GM18502 (cell line): ENCODE results near the gene CDK9.

Source experiments
- ATAC-seq: cut with Tn5 transposase; IDR thresholded peaks from one replicate; pipeline ENCODE4 v1.9.1; 2021; ENCODE audit warnings: mild to moderate bottlenecking; ENCODE audit not compliant: unreplicated experiment, poor library complexity

The CDK9 gene

DNA sequence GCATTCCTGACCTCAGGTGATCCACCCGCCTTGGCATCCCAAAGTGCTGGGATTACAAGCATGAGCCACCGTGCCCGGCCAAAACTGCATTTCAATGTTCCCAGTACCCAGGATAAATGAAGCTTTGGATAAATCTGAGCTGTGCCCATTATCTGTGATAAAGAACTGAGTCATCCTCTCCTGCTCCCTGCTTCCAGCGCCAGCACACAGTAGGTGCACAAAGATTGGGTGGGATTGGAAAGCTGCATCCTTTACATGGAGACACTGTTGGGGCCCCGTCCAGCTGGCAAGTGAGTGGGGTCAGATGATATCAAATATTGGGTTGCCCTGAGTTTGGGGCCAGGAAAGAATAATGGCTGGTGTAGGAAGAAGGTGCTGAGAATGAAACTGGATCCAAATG, 24.8 kb upstream of the CDK9 start:
- ATAC-seq = no peak

DNA sequence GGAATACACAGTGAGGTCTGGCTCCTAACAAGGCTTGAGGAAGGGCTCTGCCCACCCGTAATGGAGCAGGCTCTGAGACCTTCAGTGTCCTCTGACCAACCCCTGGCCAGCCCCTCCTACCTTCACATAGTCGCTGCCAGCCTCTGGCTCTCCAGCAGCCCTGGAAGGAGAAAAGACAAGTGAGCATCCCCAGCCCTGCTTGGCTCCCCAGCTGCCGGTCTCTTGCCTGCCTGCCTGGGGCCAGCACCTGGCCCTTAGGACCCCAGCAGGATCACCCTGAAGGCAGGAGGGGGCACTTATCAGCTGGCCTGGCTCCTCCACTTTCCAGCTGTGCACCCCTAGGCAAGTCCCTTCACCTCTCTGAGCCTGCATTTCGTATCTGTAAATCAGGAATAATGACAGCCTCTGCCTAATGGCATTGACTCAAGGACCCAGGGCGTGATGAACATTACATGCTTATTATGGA, 24.3 kb upstream of the CDK9 start:
- no peak for ATAC-seq

DNA sequence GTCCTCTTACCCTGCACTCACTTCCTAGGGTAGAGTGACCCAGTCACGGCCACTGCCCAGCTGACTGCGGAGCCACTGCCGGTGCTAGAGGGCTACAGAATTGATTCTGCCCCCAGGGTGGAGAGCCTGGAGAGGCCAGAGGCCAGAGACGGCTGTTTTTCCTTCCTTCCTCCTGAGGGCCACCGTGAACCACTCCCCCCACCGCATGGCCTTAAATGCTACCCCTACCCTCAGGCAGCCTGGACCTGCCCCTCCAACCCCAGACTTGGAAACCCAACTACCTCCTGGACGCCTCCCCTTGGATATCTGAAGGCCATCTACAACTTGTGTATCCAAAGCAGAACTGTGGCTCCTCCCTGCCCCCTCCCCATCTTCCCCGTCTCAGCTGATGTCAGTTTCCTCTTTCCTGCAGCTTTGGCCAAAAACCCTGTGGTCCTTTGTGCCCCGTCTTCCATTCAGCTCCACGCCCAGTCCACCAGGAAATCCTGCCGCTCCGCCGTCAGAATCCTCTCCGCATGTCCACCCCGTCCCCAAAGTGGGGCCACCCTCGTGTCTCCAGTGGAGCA, 23.6 kb upstream of the CDK9 start:
- no peak for ATAC-seq

DNA sequence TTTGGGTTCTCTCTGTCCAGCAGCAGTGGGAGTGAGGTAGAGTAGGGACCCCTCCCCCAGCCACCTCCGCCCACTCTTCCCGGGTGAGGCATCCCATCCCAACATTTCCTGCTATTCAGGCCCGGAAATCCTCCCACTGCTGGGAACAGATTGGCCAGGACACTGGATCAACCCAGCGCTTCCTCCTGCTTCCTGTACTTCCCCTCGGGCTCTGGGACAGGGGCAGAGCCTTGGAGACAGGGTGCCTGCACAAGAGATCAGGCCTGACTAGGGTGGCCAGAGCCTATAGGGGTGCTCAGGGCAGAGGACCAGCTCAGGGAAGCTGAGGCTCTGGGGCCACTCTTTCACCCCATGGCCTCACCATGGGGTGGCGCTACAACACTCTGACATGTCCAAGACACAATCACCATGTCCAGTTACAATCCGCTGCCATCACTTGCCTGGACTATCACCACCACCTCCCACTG, 21.9 kb upstream of the CDK9 start:
- no peak for ATAC-seq

DNA sequence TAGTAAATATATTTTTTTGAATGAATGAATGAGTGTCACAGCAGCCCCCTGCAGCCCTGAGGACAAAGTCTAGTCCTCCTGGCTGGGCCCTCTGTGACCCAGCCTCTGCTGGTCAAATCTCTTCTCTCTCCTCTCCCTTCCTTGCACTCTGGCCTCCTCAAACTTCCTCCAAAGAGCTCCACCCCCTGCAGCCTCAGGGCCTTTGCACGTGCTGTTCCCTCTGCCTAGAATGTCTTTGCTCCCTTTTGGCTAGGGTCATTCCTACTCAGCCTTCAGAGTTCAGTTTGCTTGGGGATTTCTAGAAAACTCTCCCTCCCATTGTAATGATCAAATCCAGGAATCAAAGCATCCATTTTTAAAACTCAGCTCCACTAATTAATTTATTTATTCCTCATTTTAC, 20.4 kb upstream of the CDK9 start:
- ATAC-seq = no peak

DNA sequence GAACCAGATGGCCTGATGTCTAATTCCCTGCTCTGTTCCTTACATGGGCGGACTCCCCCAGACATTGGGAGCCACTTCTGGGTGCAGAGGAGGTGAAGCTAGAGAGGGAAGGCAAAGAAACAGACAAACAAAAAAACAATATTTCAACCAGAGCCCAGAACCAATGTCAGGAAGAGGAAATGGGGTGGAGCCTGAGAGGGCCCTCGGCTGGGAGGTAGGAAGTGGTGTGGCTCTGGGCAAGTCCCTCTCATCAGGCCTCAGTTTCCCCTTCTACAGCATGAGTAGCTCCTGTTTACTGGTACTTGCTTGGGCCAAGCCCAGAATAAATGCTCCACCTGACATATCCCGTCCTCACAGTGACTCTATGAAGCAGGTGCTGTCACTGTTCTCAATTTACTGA, 18.4 kb upstream of the CDK9 start:
- no peak for ATAC-seq

DNA sequence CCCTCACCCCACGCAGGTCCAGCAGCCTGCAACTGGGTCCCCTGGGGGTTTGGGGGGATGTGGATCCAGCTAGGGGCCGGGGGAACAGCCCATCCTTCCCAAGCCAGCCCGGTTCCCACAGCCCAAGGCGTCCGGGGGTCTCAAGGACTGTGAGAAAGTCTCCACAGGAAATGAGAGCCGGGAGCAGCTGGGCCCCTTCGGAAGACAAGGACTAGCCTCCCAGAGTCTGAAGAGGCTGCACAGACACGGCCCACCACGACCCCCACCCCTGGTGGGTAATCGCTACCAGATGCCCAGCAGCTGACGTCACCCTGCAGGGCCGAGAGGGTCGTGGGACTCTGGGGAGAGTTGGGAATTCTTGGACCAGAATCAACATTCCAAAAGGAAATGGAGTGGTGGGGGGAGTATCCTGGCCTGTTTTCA, 17.9 kb upstream of the CDK9 start:
- ATAC-seq = no peak

DNA sequence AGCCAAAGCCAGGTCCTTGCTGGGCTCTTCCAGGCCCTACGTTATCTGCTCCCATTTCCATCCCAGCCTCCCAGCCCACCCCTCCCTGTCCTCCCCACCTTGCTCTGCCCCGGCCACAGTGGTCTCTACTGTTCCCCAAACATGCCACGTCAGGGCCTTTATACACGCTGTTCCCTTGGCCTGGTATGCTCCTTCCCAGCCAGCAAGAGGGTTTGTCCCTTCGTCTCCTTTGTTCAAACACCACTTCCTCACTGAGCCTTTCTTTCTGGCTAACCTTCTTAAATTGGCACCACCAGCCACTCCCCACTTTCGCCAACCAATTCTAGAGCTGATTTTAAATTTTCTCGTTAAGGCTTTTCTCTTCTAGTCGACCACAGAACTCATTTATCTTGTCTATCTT, 17.1 kb upstream of the CDK9 start:
- no peak for ATAC-seq

DNA sequence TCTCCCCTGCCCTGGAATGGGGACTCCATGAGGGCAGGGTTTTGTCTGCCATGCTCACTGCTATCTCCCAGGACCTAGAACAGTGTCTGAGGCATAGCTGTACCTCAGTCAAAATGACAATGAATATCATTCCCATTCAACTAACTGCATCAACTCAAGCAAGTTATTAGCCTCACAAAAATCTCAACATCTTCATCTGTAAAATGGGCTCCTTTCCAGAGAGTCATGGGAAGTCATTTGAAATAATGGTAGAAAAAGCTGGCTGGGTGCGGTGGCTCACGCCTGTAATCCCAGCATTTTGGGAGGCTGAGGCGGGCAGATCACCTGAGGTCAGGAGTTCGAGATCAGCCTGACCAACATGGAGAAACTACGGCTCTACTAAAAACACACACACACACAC, 16.7 kb upstream of the CDK9 start:
- no peak for ATAC-seq

DNA sequence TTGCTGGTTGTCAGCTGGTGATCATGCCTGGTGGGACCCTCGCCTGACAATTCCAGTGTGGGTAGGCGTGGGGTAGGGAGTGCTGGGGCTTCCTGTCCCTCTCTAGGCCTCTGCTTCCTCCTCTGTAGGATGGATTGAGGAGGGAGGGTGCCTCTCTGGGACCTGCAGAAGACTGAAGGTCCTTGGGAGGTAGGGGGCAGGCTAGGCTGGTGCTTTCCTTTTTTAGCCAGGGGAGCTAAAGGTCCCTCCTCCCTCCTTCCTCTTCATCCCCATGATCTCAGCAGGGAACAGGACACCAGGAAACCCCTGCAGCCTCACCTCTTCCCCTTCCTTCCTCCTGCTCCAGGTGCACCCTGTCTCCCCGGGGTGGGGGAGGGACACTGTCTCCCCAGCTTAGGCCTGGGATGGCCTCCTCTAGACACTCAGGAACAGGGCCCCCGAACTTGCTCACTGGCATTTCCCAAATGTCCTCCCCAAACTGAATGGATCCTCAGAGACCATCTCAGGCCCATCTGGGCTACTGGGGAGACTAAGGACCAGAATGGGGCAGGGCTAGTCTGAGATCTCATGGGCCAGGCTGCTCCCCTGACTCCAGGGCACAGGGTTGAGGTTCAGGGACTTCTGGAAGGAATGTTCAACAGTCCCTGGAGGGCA, 15.8 kb upstream of the CDK9 start:
- no peak for ATAC-seq

DNA sequence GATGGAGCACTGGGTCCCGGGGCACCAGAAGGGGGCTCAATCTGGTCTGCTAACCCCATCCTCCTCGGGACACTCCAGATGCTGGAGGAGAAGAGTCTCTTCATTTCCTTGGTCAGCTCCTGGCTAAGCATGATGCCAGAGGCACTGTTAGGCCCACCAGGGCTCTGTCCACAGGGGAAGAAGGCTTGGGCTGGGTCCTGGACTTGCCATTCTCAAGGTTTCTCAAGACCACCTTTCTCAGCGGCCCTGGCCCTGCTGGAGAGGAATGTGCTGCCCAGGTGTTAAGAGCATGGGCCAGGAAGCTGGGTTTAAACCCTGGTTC, 15.3 kb upstream of the CDK9 start:
- ATAC-seq = no peak

DNA sequence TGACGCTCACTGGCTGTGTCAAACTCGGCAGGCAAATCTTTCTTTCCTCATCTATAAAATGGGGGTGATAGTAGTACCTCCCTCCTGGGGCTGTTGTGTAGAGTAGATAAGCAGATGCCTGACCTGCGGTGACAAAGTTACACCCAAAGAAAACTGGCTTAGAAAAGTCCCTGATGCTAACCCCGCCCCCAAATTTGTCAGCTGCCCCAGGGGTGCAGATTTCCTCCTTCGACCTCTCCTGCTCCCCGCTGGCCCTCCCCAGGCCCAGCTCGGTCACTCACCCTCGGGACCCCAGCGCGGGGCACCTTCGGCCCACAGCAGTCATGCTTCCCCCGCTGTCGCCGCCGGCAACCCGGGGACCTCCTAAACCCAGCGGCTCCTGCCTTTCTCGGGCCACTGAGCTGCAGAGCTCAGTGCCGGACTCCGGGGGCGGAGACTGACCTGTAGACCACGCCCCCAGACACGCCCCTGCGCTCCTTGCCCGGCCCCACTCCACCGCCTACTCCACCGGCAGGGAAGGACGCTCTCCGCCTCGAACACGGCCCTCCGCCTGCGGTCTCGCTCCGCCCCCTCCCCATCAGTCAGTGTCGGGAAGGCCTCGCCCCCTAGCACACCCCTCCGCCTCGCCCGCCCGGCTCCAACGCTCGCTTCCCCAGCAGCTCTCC, 14.8 kb upstream of the CDK9 start:
- peak; percentile 85 for ATAC-seq

DNA sequence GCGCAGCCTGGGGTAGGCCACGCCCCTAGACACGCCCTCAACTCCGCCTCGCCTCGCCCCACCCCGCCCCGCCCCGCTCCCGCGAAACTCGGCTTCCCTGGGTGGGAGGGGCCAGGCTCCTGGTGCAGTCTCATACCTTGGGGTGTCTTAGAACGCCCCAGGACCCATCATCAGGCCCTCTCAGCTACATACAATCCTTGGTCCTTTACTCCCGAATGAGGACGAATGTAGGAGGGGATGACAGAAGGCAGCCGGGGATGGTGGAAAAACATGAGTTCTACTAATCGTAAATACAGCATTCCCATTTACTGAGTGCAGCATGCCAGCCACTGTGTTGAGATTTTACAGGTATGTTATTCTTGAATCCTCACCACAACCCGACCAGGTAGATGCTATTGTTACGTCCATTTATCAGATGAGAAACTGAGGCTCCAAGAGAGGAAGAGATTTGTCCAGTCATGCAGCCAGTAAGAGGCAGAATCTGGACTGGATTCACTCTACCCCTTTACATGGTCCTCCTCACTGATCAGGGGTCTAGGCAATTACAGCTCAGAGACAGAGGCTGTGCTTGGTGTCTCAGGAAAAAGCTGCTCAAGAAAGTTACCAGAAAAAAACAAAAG, 14.2 kb upstream of the CDK9 start:
- no peak for ATAC-seq

DNA sequence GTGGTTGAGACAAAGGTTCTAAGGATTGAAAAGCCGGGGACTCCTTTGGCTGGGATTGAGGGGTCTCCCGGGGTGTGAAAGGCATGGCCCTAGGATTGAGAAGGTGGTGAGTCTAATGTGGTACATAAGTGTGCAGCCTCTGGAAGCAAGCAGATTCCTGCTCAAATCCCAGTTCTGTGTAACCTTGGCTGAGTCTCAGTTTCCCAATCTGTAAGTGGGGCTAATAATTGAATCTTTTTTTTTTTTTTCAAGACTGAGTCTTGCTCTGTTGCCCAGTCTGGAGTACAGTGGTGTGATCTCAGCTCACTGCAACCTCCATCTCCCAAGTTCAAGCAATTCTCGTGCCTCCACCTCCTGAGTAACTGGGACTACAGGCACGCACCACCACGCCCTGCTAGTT, 13.2 kb upstream of the CDK9 start:
- no peak for ATAC-seq

DNA sequence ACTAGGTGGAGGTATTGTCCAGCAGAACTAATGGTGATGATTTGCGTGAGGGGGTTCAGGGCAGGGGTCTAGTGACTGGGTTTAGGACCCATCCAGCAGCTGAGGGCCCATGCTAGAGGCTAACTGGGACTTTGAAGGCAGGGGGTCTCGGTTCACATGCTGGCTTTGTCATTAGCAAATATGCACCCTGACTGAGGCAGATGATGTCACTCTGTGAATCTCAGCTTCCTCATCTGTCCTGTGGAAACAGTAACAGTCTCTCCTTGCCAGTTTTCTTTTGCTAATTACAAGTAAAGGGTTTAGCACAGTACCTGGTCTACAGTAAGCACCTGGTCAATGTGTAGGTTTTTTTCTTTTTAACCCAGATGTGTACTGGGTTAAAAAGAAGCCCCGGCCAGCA, 12.6 kb upstream of the CDK9 start:
- no peak for ATAC-seq

DNA sequence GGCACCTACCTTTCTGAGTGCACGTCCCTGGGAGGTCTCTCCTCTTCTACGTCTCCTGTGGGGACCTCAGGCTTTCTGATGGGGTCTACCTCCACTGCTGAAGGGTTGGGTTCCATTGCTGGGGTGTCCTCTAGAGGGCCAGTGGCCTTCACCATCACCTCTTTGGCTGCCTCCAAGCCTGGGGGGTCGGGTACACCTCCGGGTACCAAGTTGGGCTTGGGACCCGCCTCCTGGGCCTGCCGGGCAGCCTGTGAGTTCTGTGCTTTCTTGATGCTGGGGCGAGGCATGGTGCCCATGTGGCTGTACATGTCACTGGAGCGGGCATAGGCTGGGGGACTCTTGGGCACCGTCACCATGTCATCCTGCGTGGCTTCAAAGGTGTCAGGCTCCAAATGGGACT, 11.9 kb upstream of the CDK9 start:
- no peak for ATAC-seq

DNA sequence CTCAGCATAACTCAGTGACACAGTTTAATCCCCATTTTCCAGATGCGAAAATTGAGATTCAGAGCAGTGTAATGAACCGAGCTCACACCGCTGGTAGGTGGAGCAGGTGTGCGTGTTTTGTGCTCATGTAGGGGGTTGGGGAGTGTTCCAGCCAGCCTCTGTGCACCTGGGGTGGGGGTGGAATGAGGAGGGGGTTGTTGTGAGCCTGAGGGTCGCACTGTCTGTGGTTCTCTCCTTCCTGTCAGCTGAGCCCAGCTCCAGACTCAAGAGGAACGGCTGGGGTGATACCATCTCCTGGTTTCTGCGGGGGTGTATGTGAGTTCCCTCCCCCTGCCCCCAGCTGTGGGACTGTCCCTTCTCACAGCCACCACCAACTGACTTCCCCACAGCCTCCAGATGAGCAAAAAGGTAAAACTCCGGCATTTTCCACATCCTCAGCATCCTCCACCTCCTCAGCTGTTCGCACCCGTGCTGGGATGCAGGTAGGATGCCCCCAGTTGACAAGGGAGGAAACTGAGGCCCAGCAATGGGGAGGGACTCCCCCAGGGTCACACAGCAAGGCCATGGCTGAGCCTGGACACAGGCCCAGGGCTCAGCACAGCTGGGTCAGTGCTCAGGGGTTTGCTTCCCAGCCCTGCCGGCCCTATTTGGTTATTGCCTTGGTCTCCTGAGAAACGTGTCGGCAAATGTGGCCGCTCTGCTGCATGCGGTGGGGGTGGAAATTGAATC, 9.5 kb upstream of the CDK9 start:
- no peak for ATAC-seq

DNA sequence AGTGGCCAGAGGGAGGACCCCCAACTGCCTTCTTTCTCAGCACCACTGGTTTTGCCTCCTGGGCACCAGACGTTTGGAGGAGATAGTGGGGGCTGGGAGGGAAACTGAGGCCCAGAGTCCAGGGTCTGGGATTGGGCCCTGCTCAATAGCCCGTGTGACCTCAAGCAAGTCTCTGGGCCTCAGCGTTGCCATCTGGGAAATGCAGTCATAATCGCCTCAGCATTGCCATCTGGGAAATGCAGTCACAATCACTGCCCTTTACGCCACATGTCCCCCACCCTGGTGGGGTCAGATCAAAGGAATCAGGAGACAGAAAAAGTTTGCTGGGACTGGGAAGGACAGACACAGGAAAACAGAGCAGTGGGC, 8.9 kb upstream of the CDK9 start:
- no peak for ATAC-seq

DNA sequence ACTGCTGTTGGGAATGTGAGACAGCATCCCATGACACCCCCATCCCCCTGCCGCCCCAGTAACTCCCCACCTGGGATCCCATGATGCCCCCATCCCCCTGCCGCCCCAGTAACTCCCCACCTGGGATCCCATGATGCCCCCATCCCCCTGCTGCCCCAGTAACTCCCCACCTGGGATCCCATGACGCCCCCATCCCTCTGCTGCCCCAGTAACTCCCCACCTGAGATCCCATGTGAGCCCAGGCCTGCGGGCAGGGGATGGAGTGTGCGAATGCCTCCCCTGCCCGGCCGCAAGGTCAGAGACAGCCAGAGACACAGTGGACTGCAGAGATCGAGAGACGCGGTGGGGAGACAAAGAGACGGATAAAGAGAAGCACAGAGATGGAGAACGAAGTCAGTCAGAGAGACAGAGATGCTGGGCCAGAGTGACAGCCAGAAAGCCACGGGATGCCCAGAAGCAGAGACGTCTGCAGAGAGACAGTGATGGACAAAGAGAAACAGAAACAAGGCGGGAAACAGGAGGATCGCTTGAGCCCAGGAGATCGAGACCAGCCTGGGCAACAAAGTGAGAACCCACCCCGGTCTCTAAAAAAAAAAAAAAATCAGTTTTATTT, 8.4 kb upstream of the CDK9 start:
- no peak for ATAC-seq

DNA sequence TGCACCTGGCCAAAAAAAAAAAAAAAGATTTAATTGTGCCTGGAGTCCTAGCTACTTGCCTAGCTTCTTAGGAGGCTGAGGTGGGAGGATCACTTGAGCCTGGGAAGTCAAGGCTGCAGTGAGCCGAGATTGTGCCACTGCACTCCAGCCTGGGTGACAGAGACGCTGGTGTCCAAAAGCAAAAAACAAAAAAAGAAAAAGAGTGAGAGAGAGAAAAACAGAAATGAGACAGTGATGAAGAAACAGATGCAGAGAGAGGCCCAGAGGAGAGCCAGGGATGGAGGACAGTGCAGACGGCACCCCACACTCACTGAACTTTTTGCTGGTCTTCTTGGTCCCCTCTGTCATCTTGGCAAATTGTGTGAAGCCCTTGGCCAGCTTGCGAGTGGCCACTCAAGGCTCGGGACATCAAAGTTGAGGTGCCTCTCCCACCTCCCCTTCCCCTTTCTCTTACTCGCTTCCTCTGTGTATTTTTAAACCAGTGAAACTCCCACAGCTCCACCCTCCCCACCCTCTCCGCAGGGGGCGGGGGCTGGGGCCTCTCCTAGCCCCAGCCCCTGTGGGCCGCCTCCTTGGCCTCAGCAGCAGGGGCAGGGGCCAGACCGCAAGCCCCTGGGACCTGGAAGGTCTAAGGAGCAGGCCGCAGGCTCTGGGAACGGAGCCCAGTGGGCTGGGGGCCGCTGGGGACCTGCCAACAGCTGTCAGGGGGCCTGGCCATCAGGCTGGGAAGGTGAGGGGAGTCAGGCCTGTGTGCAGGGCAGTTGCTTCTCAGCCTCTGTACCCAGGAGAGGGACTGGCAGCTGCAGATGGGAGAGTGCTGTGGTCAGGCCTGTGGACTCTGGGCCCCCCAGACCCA, 7.3 kb upstream of the CDK9 start, which contains the start of gene SH2D3C:
Gene SH2D3C (minus strand): TSS at position 387 of the 856 bp plus-strand sequence. CDS start 39 bp downstream, at position 348.
- peak; percentile 30 for ATAC-seq
